PC-3 (cell line): ENCODE results near the gene DIS3L2.

Source experiments
- CTCF ChIP-seq: fragments of 300-600 bp; sonication (generic); conservative IDR thresholded peaks from 2 replicates; pipeline ENCODE4 v1.5.1; 2017; ENCODE audit warnings: antibody characterized with exemption, low read depth, mild to moderate bottlenecking, low read length
- EZH2 ChIP-seq: fragments of 300-600 bp; sonication (generic); IDR thresholded peaks from one replicate; pipeline ENCODE4 v1.6.1; 2017; ENCODE audit warnings: antibody characterized with exemption, mild to moderate bottlenecking, low read length; ENCODE audit not compliant: unreplicated experiment

DNA sequence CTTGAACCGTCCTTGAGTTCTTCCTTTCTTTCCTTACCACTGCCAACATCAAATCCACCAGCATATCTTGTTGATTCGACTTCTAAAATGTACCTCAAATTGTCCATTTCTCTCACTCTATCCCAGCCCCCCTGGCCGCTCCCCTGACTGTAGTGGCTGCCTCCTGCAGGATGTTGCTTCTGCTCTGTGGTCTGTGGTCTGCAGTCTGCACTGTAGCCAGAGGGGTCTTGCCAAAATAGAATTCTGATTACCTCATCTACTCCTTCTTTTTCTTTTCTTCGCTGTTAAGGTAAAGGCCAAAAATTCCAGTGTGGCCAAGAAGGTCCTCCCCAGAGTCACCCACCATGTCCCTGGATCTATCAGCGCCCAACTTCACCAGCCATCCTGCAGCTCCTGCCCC lies 337.6 kb downstream of the DIS3L2 start:
- TF ChIP-seq EZH2, result no peak
- no peak for TF ChIP-seq CTCF
